Mesenchymal stem cell (in vitro differentiated cells and primary cell): ENCODE results near the gene SLC25A2.

Source experiments
- DNase-seq: peaks from one replicate; pipeline ENCODE4 v3.0.0-alpha.2; 2013
- H2AFZ ChIP-seq: one replicate; pipeline ENCODE4 v1.6.1; 2013; ENCODE audit warnings: low read depth, mild to moderate bottlenecking, control low read depth, inconsistent platforms, low read length, moderate library complexity
- H2AK5ac ChIP-seq: 2 replicates; pipeline ENCODE4 v1.6.1; 2013; ENCODE audit warnings: low read length, moderate library complexity, mild to moderate bottlenecking, inconsistent platforms; ENCODE audit not compliant: severe bottlenecking
- H2BK120ac ChIP-seq: one replicate; pipeline ENCODE4 v1.6.1; 2013; ENCODE audit warnings: low read depth, mild to moderate bottlenecking, inconsistent platforms, low read length, moderate library complexity
- H2BK12ac ChIP-seq, 2 experiments: one replicate each; pipeline ENCODE4 v1.6.1; 2013; ENCODE audit warnings: inconsistent platforms in 2 of 2, low read length in 2 of 2, mild to moderate bottlenecking in 2 of 2, moderate library complexity in 2 of 2, control low read depth in 1 of 2
- H2BK15ac ChIP-seq: one replicate; pipeline ENCODE4 v1.6.1; 2013; ENCODE audit warnings: mild to moderate bottlenecking, low read depth, inconsistent platforms; ENCODE audit not compliant: poor library complexity, severe bottlenecking
- H2BK5ac ChIP-seq: 2 replicates; pipeline ENCODE4 v1.6.1; 2013; ENCODE audit warnings: low read depth, mild to moderate bottlenecking, low read length, control low read depth, inconsistent platforms; ENCODE audit not compliant: poor library complexity, severe bottlenecking
- H3K14ac ChIP-seq, 2 experiments: one replicate each; pipeline ENCODE4 v1.6.1; 2013; ENCODE audit warnings: inconsistent platforms in 2 of 2, low read length in 2 of 2, control low read depth in 1 of 2, mild to moderate bottlenecking in 1 of 2, moderate library complexity in 1 of 2
- H3K18ac ChIP-seq, 2 experiments: one replicate each; pipeline ENCODE4 v1.6.1; 2013; ENCODE audit warnings: inconsistent platforms in 2 of 2, low read length in 2 of 2, control low read depth in 1 of 2, low read depth in 1 of 2, mild to moderate bottlenecking in 1 of 2
- H3K23ac ChIP-seq, 2 experiments: one replicate each; pipeline ENCODE4 v1.6.1; 2013; ENCODE audit warnings: inconsistent platforms in 2 of 2, low read length in 2 of 2, mild to moderate bottlenecking in 2 of 2, moderate library complexity in 2 of 2, control low read depth in 1 of 2
- H3K27ac ChIP-seq: 2 replicates; pipeline ENCODE4 v1.5.1; 2013; ENCODE audit warnings: mild to moderate bottlenecking, moderate library complexity, low read length, control low read depth, inconsistent platforms; ENCODE audit not compliant: poor library complexity, severe bottlenecking
- H3K27me3 ChIP-seq, 2 experiments: 2 replicates each; pipeline versions ENCODE4 v1.6.1 to v1.7.0; 2013; ENCODE audit warnings: low read length in 2 of 2, mild to moderate bottlenecking in 2 of 2, moderate library complexity in 2 of 2, control low read depth in 1 of 2, inconsistent platforms in 1 of 2; ENCODE audit not compliant: control insufficient read depth in 1 of 2, insufficient read depth in 1 of 2
- H3K36me3 ChIP-seq, 2 experiments: 2 replicates each; pipeline versions ENCODE4 v1.6.1 to v1.7.0; 2013; ENCODE audit warnings: low read length in 2 of 2, control low read depth in 1 of 2, inconsistent platforms in 1 of 2, low read depth in 1 of 2, mild to moderate bottlenecking in 1 of 2; ENCODE audit not compliant: insufficient read depth in 2 of 2, control insufficient read depth in 1 of 2
- H3K4ac ChIP-seq, 2 experiments: one replicate each; pipeline ENCODE4 v1.6.1; 2013; ENCODE audit warnings: inconsistent platforms in 2 of 2, low read length in 2 of 2, mild to moderate bottlenecking in 2 of 2, moderate library complexity in 2 of 2, control low read depth in 1 of 2, low read depth in 1 of 2
- H3K4me1 ChIP-seq: 2 replicates; pipeline ENCODE4 v1.6.1; 2013; ENCODE audit warnings: low read depth, low read length, control low read depth; ENCODE audit not compliant: control insufficient read depth, insufficient read depth
- H3K4me2 ChIP-seq: 2 replicates; pipeline ENCODE4 v1.6.1; 2013; ENCODE audit warnings: low read length, mild to moderate bottlenecking, inconsistent platforms; ENCODE audit not compliant: poor library complexity, severe bottlenecking
- H3K4me3 ChIP-seq, 2 experiments: 2 replicates each; pipeline versions ENCODE4 v1.5.1 to v1.7.0; 2013; ENCODE audit warnings: low read length in 2 of 2, mild to moderate bottlenecking in 2 of 2, control low read depth in 1 of 2, low read depth in 1 of 2; ENCODE audit not compliant: insufficient read depth in 1 of 2
- H3K79me1 ChIP-seq: replicated peaks from 2 replicates; pipeline ENCODE4 v1.6.1; 2013; ENCODE audit warnings: mild to moderate bottlenecking, control low read depth, low read length, inconsistent platforms; ENCODE audit not compliant: poor library complexity, severe bottlenecking
- H3K9ac ChIP-seq: 2 replicates; pipeline ENCODE4 v1.7.0; 2013; ENCODE audit warnings: mild to moderate bottlenecking, low read length, moderate library complexity
- H3K9me3 ChIP-seq: 2 replicates; pipeline ENCODE4 v1.7.0; 2013; ENCODE audit warnings: mild to moderate bottlenecking, low read length; ENCODE audit not compliant: control insufficient read depth
- H4K8ac ChIP-seq: one replicate; pipeline ENCODE4 v1.6.1; 2013; ENCODE audit warnings: inconsistent platforms, mild to moderate bottlenecking, low read length, moderate library complexity
- H4K91ac ChIP-seq: one replicate; pipeline ENCODE4 v1.6.1; 2013; ENCODE audit warnings: mild to moderate bottlenecking, low read length, inconsistent platforms
- WGBS: methylation state at CpG from one replicate; pipeline ENCODE4 v1.1.7; 2013; ENCODE audit warnings: mixed read lengths; 5-methylcytosine and 5-hydroxymethylcytosine counted together

Gene SLC25A2

DNA sequence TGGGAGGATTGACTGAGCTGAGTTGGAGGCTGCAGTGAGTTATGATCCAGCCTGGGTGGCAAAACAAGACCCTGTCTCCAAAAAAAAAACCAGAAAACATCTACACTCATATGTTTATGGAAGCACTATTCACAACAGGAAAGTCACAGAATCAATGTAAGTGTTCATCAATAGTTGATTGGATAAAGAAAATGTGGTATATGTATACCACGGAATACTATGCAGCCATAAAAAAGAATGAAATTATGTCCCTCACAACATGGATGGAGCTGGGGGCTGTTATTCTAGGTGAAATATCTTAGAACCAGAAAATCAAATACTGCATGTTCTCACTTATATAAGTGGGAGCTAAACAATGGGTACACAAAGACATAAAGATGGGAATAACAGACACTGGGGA, 2.8 kb upstream of the SLC25A2 start:
- Histone ChIP-seq H3K27me3 (no peaks in the 10 kb centered on the region), H3K4me2 (no peak overlapping the region), H2BK12ac (no peak overlapping the region), H3K27ac (no peak overlapping the region), H4K91ac (no peak overlapping the region), H3K23ac (no peak overlapping the region), H3K9me3 (peaks cover 84% of the 10 kb centered on the region), H3K4ac (no peak overlapping the region), H3K79me1 (peaks cover 32% of the 10 kb centered on the region), H3K4me1 (no peaks in the 10 kb centered on the region), H2AK5ac (no peak overlapping the region), H2BK120ac (no peak overlapping the region), H3K4me3 (peak overlapping the region in 1 of 2 experiments; percentile 42), H2AFZ (no peak overlapping the region), H2BK15ac (no peak overlapping the region), H4K8ac (no peak overlapping the region), H3K9ac (no peak overlapping the region), H3K14ac (no peak overlapping the region), H3K36me3 (peaks cover 3 to 11% of the 10 kb centered on the region in 2 experiments), H3K18ac (no peak overlapping the region), H2BK5ac (no peak overlapping the region)
- WGBS: no CpG with 5 or more reads among the region's 1 CpG
- no peak for DNase-seq

DNA sequence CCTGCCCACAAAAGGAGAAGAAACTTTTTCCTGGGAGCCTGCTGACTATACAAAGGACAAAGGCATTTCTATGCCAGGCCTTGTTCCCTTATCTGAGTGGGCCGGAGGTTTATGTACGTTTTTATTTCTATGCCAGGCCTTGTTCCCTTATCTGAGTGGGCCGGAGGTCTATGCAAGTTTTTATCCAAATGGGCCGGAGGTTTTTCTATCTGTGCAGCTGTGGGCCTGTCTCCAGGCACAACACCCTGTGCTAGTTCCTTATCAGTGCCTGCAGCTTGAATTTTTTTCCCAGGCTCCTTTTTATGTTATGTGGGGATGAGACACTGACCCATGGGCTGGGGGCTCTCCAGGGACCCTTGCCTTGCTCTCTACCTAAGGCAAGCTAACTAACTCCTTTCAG, 5.5 kb downstream of the SLC25A2 start:
- no peak overlapping the region for H2BK120ac ChIP-seq
- H3K9ac ChIP-seq: no peak overlapping the region
- no peak overlapping the region for H2BK5ac ChIP-seq
- no peak overlapping the region for H2BK15ac ChIP-seq
- no peak overlapping the region for H3K23ac ChIP-seq
- no peak overlapping the region for H4K91ac ChIP-seq
- no peak overlapping the region for H4K8ac ChIP-seq
- DNase-seq: no peak
- no peak overlapping the region for H2AFZ ChIP-seq
- 82% methylated on average over 4 of the region's 4 CpGs for WGBS
- no peak overlapping the region for H2BK12ac ChIP-seq
- H3K27me3 ChIP-seq: no peaks in the 10 kb centered on the region
- peaks cover 84% of the 10 kb centered on the region for H3K9me3 ChIP-seq
- peaks cover 15% of the 10 kb centered on the region for H3K79me1 ChIP-seq
- H3K4me2 ChIP-seq: no peak overlapping the region
- no peak overlapping the region for H3K27ac ChIP-seq
- no peak overlapping the region for H3K4ac ChIP-seq
- no peak overlapping the region for H3K14ac ChIP-seq
- H2AK5ac ChIP-seq: no peak overlapping the region
- H3K18ac ChIP-seq: no peak overlapping the region
- no peaks in the 10 kb centered on the region for H3K4me1 ChIP-seq
- H3K36me3 ChIP-seq: peaks cover 2% of the 10 kb centered on the region in 2 experiments
- no peak overlapping the region for H3K4me3 ChIP-seq

DNA sequence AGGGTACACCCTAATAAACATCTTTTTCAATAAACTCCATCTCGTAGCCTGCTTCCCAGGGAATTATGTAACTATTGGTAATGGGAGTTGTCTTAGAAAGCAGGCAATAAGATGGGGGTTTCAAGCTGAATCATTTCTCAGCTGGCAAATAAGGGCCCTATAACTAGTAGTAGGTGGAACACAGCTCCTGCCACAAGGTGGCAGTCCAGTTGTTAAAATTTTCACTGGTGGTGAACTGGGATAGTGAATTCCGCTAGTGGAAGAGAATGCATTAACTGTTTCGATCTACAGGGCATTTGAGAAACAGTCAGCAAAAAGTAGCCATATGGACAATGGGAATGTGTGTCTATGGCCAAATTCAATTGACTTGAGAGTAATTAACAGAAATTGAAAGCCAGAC, 30.9 kb downstream of the SLC25A2 start:
- H3K27ac ChIP-seq: no peak overlapping the region
- no peak overlapping the region for H2BK5ac ChIP-seq
- H3K79me1 ChIP-seq: peaks cover 1% of the 10 kb centered on the region
- no peak for DNase-seq
- H3K18ac ChIP-seq: no peak overlapping the region
- no peak overlapping the region for H2AFZ ChIP-seq
- H3K27me3 ChIP-seq: no peaks in the 10 kb centered on the region
- H3K4ac ChIP-seq: no peak overlapping the region
- no peak overlapping the region for H3K23ac ChIP-seq
- H4K8ac ChIP-seq: no peak overlapping the region
- no peak overlapping the region for H2BK12ac ChIP-seq
- peak overlapping the region in 1 of 2 experiments; percentile 49 for H3K4me3 ChIP-seq
- no peak overlapping the region for H2BK15ac ChIP-seq
- H3K36me3 ChIP-seq: no peaks in the 10 kb centered on the region
- H4K91ac ChIP-seq: no peak overlapping the region
- H3K4me1 ChIP-seq: no peaks in the 10 kb centered on the region
- H3K9me3 ChIP-seq: peaks cover 88% of the 10 kb centered on the region
- no peak overlapping the region for H3K4me2 ChIP-seq
- 75% methylated on average over 3 of the region's 3 CpGs for WGBS
- no peak overlapping the region for H2BK120ac ChIP-seq
- no peak overlapping the region for H2AK5ac ChIP-seq
- no peak overlapping the region for H3K14ac ChIP-seq
- no peak overlapping the region for H3K9ac ChIP-seq

DNA sequence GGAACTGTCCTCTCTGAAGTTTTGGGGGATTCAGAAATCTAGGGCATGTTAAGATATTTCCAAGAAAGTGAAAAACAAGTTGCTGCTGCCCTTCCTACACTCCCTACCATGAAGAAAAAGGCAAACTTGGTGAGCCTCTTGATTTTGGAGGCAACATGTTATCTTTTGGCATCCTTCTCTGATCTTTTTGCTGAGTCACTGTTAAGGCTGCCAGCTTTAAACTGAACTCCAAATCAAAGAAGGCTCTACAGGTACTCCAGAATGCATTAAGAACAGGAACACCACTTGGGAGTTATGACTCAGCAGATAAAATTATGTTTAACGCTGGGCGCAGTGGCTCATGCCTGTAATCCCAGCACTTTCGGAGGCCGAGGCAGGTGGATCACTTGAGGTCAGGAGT, 34.7 kb downstream of the SLC25A2 start:
- Histone ChIP-seq H3K18ac (no peak overlapping the region), H2BK120ac (no peak overlapping the region), H4K8ac (no peak overlapping the region), H3K4me1 (no peaks in the 10 kb centered on the region), H3K4me3 (peak overlapping the region in 1 of 2 experiments; percentile 50), H4K91ac (no peak overlapping the region), H3K4ac (no peak overlapping the region), H3K36me3 (no peaks in the 10 kb centered on the region), H2AK5ac (no peak overlapping the region), H3K14ac (no peak overlapping the region), H2BK5ac (no peak overlapping the region), H2BK12ac (no peak overlapping the region), H2AFZ (no peak overlapping the region), H3K4me2 (no peak overlapping the region), H3K23ac (no peak overlapping the region), H2BK15ac (no peak overlapping the region), H3K79me1 (peaks cover 1% of the 10 kb centered on the region), H3K9me3 (peaks cover 96% of the 10 kb centered on the region), H3K27me3 (no peaks in the 10 kb centered on the region), H3K9ac (no peak overlapping the region), H3K27ac (no peak overlapping the region)
- WGBS: 95% methylated on average over 4 of the region's 4 CpGs
- no peak for DNase-seq
